Hepatocyte (in vitro differentiated cells): ENCODE data around the gene ZNF700. TPM values are rescaled to one million over a fixed set of nuclear protein-coding genes. Genes with fewer than 3 reads are reported as not detected.

ENCODE experiments used
- DNase-seq: peaks from one replicate; pipeline ENCODE4 v3.0.0-alpha.2; 2016; ENCODE audit warnings: low spot score
- H2AFZ ChIP-seq: fragments of 200-600 bp; sonication (generic); 2 replicates; pipeline ENCODE4 v1.6.0; 2016; ENCODE audit warnings: antibody characterized with exemption, mild to moderate bottlenecking
- H3K27ac ChIP-seq: fragments of 200-600 bp; sonication (generic); 2 replicates; pipeline ENCODE4 v1.5.1; 2016; ENCODE audit warnings: mild to moderate bottlenecking
- H3K27me3 ChIP-seq: fragments of 200-600 bp; sonication (generic); 2 replicates; pipeline ENCODE4 v1.6.1; 2016
- H3K36me3 ChIP-seq: fragments of 200-600 bp; sonication (generic); replicated peaks from 2 replicates; pipeline ENCODE4 v1.5.1; 2016; ENCODE audit warnings: low read depth; ENCODE audit not compliant: insufficient read depth
- H3K4me1 ChIP-seq: fragments of 200-600 bp; sonication (generic); 2 replicates; pipeline ENCODE4 v1.5.1; 2016; ENCODE audit warnings: mild to moderate bottlenecking, moderate library complexity; ENCODE audit not compliant: insufficient read depth
- H3K4me2 ChIP-seq: fragments of 200-600 bp; sonication (generic); 2 replicates; pipeline ENCODE4 v1.6.0; 2016
- H3K4me3 ChIP-seq: fragments of 200-600 bp; sonication (generic); 2 replicates; pipeline ENCODE4 v1.5.1; 2016; ENCODE audit warnings: mild to moderate bottlenecking
- H3K79me2 ChIP-seq: fragments of 200-600 bp; sonication (generic); 2 replicates; pipeline ENCODE4 v1.6.0; 2017; ENCODE audit warnings: mild to moderate bottlenecking
- H3K9me2 ChIP-seq: fragments of 200-600 bp; sonication (generic); replicated peaks from 2 replicates; pipeline ENCODE4 v1.6.0; 2017; ENCODE audit warnings: mild to moderate bottlenecking; ENCODE audit not compliant: insufficient read depth
- H3K9me3 ChIP-seq: fragments of 200-600 bp; sonication (generic); 2 replicates; pipeline ENCODE4 v1.5.1; 2016; ENCODE audit warnings: low read depth, mild to moderate bottlenecking
- H4K20me1 ChIP-seq: fragments of 200-600 bp; sonication (generic); 2 replicates; pipeline ENCODE4 v1.6.0; 2016; ENCODE audit warnings: mild to moderate bottlenecking; ENCODE audit not compliant: insufficient read depth, poor library complexity, severe bottlenecking
- CTCF ChIP-seq: fragments of 200-600 bp; sonication (generic); IDR thresholded peaks from 2 replicates; pipeline ENCODE4 v1.5.1; 2016; ENCODE audit warnings: antibody characterized with exemption, mild to moderate bottlenecking; ENCODE audit not compliant: poor library complexity
- EZH2 ChIP-seq: fragments of 200-600 bp; sonication (generic); IDR thresholded peaks from 2 replicates; pipeline ENCODE4 v1.6.1; 2016; ENCODE audit warnings: antibody characterized with exemption, mild to moderate bottlenecking, borderline replicate concordance
- EZH2phosphoT487 ChIP-seq: fragments of 200-600 bp; sonication (generic); IDR thresholded peaks from one replicate; pipeline ENCODE4 v1.6.1; 2018; ENCODE audit warnings: antibody characterized with exemption, mild to moderate bottlenecking, low read depth, moderate library complexity; ENCODE audit not compliant: unreplicated experiment, severe bottlenecking
- WGBS: methylation state at CpG from one replicate; pipeline ENCODE4 v1.1.6; 2016; ENCODE audit warnings: low lambda C conversion rate; ENCODE audit errors: missing lambda C conversion rate; 5-methylcytosine and 5-hydroxymethylcytosine counted together
- polyA plus RNA-seq: library from polyadenylated mRNA; unstranded; fragments of >200 nt; fragmentation: Nextera tagmentation; extraction: Ambion mirVana; gene quantifications from 2 replicates; pipeline ENCODE4 v1.2.1, GENCODE V29; 2016
- total RNA-seq: library from RNA; depleted of rRNA; stranded (reverse); fragments of >200 nt; gene quantifications from 2 replicates; pipeline ENCODE4 v1.2.3, GENCODE V29; 2014

ZNF700 gene
- total and polyA plus RNA-seq, 2 experiments from 2014 or later, result 5.6 to 11.7 TPM

- Histone ChIP-seq H3K4me1 (no peaks in the 10 kb centered on the region), H3K27me3 (no peaks in the 10 kb centered on the region), H3K9me2 (no peaks in the 10 kb centered on the region), H3K4me2 (no peak overlapping the region), H3K27ac (no peak overlapping the region), H4K20me1 (no peaks in the 10 kb centered on the region), H3K4me3 (no peak overlapping the region), H2AFZ (no peak overlapping the region), H3K9me3 (peaks cover 42% of the 10 kb centered on the region), H3K36me3 (peaks cover 3% of the 10 kb centered on the region), H3K79me2 (no peaks in the 10 kb centered on the region)
- no peak for DNase-seq
- TF ChIP-seq EZH2phosphoT487 (no peak), CTCF (no peak), EZH2 (no peak)
- 89% methylated on average over 4 of the region's 4 CpGs for whole genome bisulfite sequencing
Measured at GRCh38 chr19:11982526-11982925, 57.6 kb downstream of the ZNF700 start.

GRCh38 chr19:11984986-11985385 is 60.1 kb downstream of the ZNF700 start:
- H3K4me2 ChIP-seq, result no peak overlapping the region
- H3K9me3 ChIP-seq, result peaks cover 24% of the 10 kb centered on the region
- H3K9me2 ChIP-seq, result no peaks in the 10 kb centered on the region
- no peaks in the 10 kb centered on the region for H4K20me1 ChIP-seq
- H3K4me1 ChIP-seq, result no peaks in the 10 kb centered on the region
- H3K27ac ChIP-seq, result no peak overlapping the region
- WGBS, result 32% methylated on average over 5 of the region's 5 CpGs
- H3K36me3 ChIP-seq, result peaks cover under 1% of the 10 kb centered on the region
- H3K27me3 ChIP-seq, result no peaks in the 10 kb centered on the region
- H2AFZ ChIP-seq, result no peak overlapping the region
- TF ChIP-seq EZH2phosphoT487 (no peak), CTCF (no peak), EZH2 (no peak)
- DNase-seq, result no peak
- H3K79me2 ChIP-seq, result peaks cover 9% of the 10 kb centered on the region
- H3K4me3 ChIP-seq, result no peak overlapping the region

- H3K9me3 ChIP-seq, result peaks cover 6% of the 10 kb centered on the region
- H2AFZ ChIP-seq, result no peak overlapping the region
- 94% methylated on average over 17 of the region's 17 CpGs for WGBS
Measured at GRCh38 chr19:11986754-11987153, 61.8 kb downstream of the ZNF700 start.

More at GRCh38 chr19:11986754-11987153, 61.8 kb downstream of the ZNF700 start:
- Histone ChIP-seq H3K36me3 (no peaks in the 10 kb centered on the region), H3K27ac (no peak overlapping the region), H3K9me2 (no peaks in the 10 kb centered on the region), H3K27me3 (no peaks in the 10 kb centered on the region), H3K79me2 (peaks cover 23% of the 10 kb centered on the region), H3K4me1 (no peaks in the 10 kb centered on the region), H3K4me3 (no peak overlapping the region), H4K20me1 (no peaks in the 10 kb centered on the region), H3K4me2 (peak overlapping the region; percentile 76)
- no peak for DNase-seq
- TF ChIP-seq CTCF (no peak), EZH2phosphoT487 (no peak), EZH2 (no peak)
